Measurements from ENCODE around the gene HIF1A. TPM values are rescaled to one million over a fixed set of nuclear protein-coding genes. Genes with fewer than 3 reads are reported as not detected.

The HIF1A gene
- polyA plus RNA-seq, 3 donors from 2014 or later = 28.7 to 62.2 (median 34.3) TPM

DNA sequence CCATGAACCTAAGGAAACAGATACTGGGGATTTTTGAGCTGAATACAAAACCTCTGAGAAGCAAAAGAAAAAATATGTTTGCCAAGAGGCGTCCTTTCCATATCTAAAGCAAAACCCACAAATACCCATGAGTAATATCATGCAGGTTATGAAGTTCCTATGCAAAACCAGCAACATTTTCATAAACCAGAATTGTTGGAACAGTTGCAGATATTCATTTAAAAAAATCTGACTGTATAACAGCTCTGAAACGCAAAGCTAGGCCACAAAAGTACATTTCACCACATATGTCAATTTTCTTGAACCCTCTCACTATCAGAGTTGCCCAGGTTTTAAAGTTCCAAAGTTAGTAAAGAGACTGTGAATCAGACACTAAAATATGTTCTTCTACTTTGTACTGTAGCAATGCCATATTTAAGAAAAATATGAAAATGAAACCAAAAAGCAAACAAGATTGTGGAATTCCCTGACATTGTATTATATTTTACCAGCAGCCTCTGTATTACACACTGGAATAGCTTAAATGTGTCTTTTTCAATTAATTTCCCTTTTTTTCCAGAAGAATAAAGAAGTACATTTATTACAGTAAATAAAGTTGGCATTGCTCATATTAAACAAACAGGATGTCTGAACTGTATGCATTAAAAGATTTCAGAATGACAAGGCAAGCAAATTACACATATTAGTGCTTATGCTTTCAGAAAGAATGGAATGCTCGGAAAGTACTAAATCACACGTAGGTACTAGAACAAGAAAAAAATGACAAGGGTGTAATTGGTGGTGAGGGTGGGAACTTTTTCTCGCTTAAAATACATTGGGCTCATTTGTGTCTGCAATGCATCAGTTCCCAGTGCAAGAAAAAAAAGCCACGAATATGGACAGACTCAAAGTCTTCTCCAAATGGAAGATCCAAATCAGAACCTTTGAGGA lies 33.6 kb upstream of the HIF1A start:
- no peak for DNase-seq
- peak overlapping the region; percentile 74 to 86 (median 81) for H3K4me3 Mint-ChIP-seq

DNA sequence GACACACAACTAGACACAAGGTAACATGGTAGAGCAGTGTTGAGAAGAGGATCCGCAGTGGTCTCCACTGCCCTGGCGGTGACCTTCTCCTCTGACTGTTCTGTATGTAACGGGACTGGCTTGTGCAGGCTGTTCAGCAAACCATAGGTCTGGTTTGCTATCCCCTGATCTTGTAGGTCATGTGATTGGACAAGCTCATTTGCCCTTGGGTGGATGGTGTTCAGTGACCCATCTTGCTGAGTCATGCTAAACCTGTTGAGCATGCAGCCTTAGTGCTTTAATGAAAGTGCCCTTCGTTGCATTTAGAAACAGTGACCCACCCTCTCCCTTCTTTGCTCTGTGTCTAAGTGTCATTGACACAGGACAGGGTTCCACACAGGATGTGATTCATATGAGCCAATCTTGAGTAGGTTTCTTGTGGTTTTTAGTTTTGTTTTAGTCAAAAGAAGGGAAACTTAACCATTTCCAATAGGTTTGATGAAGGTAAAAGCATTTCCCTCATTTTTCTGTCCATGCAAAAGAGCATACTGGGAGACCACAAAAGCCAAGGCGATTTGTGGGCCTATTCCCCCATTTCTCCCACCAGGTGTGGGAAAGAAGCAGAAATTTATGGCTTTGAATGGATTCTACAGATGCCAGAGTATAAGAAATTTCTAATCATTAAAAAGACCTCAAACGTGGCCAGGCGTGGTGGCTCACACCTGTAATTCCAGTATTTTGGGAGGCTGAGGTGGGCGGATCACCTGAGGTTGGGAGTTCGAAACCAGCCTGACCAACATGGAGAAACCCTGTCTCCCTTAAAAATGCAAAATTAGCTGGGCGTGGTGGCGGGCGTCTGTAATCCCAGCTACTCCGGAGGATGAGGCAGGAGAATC lies 32.6 kb upstream of the HIF1A start:
- Mint-ChIP-seq H3K9me3 (no peaks in the 10 kb centered on the region), H3K27me3 (ENCODE audit: low read depth in 3 of 3) (peaks cover 2 to 12% (median 8%) of the 10 kb centered on the region in 3 donors), H3K36me3 (no peaks in the 10 kb centered on the region), H3K4me3 (peak overlapping the region; percentile 74 to 86 (median 81)), H3K27ac (peak overlapping the region; percentile 87 to 95 (median 90)), H3K4me1 (peaks cover 58 to 60% of the 10 kb centered on the region in 2 donors)
- DNase-seq = peak; percentile 76 to 82 (median 77)

More for the DNA sequence above, 33.6 kb upstream of the HIF1A start:
- Mint-ChIP-seq H3K4me1 (peaks cover 52 to 55% of the 10 kb centered on the region in 2 donors), H3K36me3 (no peaks in the 10 kb centered on the region), H3K27ac (peak overlapping the region; percentile 87 to 95 (median 90)), H3K27me3 (ENCODE audit: low read depth in 3 of 3) (peaks cover 2 to 12% (median 8%) of the 10 kb centered on the region in 3 donors), H3K9me3 (no peaks in the 10 kb centered on the region)

DNA sequence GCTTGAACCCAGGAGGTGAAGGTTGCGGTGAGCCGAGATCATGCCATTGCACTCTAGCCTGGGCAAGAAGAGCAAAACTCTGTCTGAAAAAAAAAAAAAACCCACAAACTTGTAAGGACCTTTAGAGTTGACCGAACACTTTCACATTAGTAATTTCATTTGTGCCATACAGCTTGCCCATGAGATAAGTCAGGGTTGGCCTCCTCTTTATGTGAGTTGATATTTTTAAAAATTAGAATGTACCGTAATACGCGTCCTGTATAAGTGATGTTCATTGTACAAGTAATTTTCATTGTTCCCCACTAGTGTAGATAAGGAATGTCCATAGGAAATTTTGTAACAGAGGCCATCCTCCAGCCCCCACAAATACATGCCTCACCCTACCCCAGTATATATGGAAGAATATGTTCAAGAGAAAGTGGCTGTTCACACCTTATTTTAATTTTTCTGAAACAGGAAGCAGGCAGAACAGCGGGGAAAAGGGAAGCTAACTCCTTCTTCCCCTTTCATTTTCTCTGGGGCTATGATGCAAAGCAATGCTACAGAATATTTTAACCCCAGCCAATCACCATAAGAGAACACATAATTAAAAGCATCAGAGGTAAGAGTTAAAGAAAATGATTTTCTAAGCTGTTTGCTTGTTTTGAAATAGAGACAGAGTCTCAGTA lies 31.9 kb upstream of the HIF1A start:
- no peaks in the 10 kb centered on the region for H3K36me3 Mint-ChIP-seq

DNA sequence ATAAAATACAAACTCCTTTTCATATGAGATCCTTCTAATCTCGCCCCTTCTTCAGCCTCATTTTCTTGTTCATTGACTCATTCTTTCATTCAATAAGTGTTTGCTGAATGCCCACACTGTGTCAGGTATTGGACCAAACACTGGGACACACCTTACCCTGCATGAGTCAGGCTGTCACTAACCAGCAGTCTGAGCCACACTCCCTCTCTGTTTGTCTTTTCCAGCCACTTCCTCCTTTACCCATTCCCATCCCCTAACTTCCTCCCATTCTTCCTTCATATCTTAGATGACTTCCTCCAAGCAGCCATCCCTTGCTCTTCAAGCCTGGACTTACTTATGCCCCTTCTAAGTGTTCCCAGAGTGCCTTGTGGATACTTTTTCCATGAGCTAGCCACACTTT lies 27.0 kb upstream of the HIF1A start:
- Mint-ChIP-seq H3K27me3 (ENCODE audit: low read depth in 3 of 3) (peaks cover 0 to 4% (median 3%) of the 10 kb centered on the region in 3 donors), H3K4me3 (no peak overlapping the region), H3K4me1 (peaks cover 22 to 23% of the 10 kb centered on the region in 2 donors), H3K36me3 (no peaks in the 10 kb centered on the region), H3K27ac (no peak overlapping the region), H3K9me3 (no peaks in the 10 kb centered on the region)
- DNase-seq = no peak

More for the DNA sequence above, 31.9 kb upstream of the HIF1A start:
- peak in 2 of 3 donors; percentile 14 to 19 for DNase-seq
- H3K27ac Mint-ChIP-seq = peak overlapping the region; percentile 87 to 95 (median 90)
- H3K4me3 Mint-ChIP-seq = peak overlapping the region; percentile 74 to 86 (median 81)
- H3K27me3 Mint-ChIP-seq (ENCODE audit: low read depth in 3 of 3) = peaks cover 2 to 12% (median 8%) of the 10 kb centered on the region in 3 donors
- H3K4me1 Mint-ChIP-seq = peaks cover 58 to 60% of the 10 kb centered on the region in 2 donors
- no peaks in the 10 kb centered on the region for H3K9me3 Mint-ChIP-seq

GRCh38 chr14:61670576-61670975 lies 24.7 kb upstream of the HIF1A start:
- Mint-ChIP-seq H3K27ac (no peak overlapping the region), H3K9me3 (no peaks in the 10 kb centered on the region), H3K36me3 (no peaks in the 10 kb centered on the region), H3K4me1 (peaks cover 5 to 9% of the 10 kb centered on the region in 2 donors), H3K27me3 (ENCODE audit: low read depth in 3 of 3) (peaks cover 0 to 3% (median 0%) of the 10 kb centered on the region in 3 donors), H3K4me3 (no peak overlapping the region)
- no peak for DNase-seq

GRCh38 chr14:61671082-61671481 lies 24.2 kb upstream of the HIF1A start:
- Mint-ChIP-seq H3K9me3 (no peaks in the 10 kb centered on the region), H3K27me3 (ENCODE audit: low read depth in 3 of 3) (peaks cover 0 to 3% (median 2%) of the 10 kb centered on the region in 3 donors), H3K4me1 (peaks cover 5 to 9% of the 10 kb centered on the region in 2 donors), H3K36me3 (no peaks in the 10 kb centered on the region), H3K27ac (no peak overlapping the region), H3K4me3 (no peak overlapping the region)
- peak; percentile 55 to 66 (median 63) for DNase-seq

DNA sequence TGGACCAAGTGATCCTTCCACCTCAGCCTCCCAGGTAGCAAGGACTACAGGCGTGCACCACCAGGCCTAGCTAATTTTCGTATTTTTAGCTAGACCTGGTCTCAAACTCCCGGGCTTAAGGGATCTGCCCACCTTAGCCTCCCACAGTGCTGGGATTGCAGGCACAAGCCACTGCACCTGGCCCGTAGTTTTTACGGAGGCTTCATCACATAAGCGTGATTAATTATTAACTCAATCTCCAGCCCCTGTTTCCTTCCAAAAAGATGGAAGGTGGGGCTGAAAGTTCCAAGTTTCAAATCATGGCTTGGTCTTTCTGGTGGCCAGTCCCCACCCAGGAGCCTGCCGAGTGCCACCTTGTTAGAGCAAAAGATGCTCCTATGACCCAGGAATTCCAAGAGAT lies 22.5 kb upstream of the HIF1A start:
- H3K9me3 Mint-ChIP-seq = no peaks in the 10 kb centered on the region
- H3K27ac Mint-ChIP-seq = peak overlapping the region in 2 of 6 donors; percentile 18 to 90
- no peaks in the 10 kb centered on the region for H3K36me3 Mint-ChIP-seq
- H3K27me3 Mint-ChIP-seq (ENCODE audit: low read depth in 3 of 3) = peaks cover 0 to 3% (median 3%) of the 10 kb centered on the region in 3 donors
- peaks cover 0 to 2% of the 10 kb centered on the region in 2 donors for H3K4me1 Mint-ChIP-seq
- DNase-seq = no peak
- H3K4me3 Mint-ChIP-seq = no peak overlapping the region

DNA sequence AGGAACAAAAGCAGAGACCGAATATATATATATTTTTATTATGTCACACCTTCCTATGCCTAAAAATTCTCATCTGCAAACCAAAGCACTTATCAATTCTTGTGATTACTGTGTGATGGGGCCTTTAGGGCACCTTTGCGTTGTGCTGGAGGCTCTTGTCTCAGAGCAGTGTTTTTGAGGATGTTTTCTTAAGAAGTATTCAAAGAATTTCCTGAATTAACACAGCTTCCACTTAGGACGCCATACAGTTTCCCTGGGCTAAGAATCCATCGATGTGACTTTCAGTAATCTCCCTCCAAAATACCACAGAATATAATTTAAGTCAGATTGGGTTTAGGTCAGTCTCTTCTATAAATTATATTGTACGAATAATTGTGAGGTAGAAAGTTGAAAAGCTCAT lies 22.0 kb upstream of the HIF1A start:
- H3K4me3 Mint-ChIP-seq = no peak overlapping the region
- peaks cover 0 to 2% of the 10 kb centered on the region in 2 donors for H3K4me1 Mint-ChIP-seq
- H3K36me3 Mint-ChIP-seq = no peaks in the 10 kb centered on the region
- no peak for DNase-seq
- H3K27me3 Mint-ChIP-seq (ENCODE audit: low read depth in 3 of 3) = peaks cover 0 to 3% (median 3%) of the 10 kb centered on the region in 3 donors
- no peaks in the 10 kb centered on the region for H3K9me3 Mint-ChIP-seq
- peak overlapping the region in 3 of 6 donors; percentile 4 to 69 (median 53) for H3K27ac Mint-ChIP-seq

DNA sequence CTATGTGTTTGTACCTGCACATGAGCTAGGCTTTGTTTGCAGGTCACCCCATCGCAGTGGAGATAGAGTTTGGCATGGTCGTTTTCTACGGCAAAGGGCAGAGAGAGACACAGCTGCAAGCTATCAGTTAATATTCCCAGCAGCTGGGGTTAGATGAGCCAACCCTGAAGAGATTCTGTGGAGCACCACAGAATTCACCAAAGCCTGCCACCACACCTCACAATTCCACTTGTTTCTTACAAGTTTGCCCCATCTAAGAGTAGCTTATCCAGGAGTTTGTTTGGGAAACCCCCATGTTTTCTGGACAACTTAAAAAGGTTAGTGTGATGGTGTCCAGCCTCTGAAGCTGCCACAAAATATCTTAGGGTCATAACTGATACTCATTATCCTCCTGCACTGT lies 20.0 kb upstream of the HIF1A start:
- DNase-seq = no peak
- Mint-ChIP-seq H3K4me3 (no peak overlapping the region), H3K27me3 (ENCODE audit: low read depth in 3 of 3) (peaks cover 0 to 3% (median 3%) of the 10 kb centered on the region in 3 donors), H3K27ac (no peak overlapping the region), H3K36me3 (no peaks in the 10 kb centered on the region), H3K4me1 (peaks cover 0 to 2% of the 10 kb centered on the region in 2 donors), H3K9me3 (no peaks in the 10 kb centered on the region)

DNA sequence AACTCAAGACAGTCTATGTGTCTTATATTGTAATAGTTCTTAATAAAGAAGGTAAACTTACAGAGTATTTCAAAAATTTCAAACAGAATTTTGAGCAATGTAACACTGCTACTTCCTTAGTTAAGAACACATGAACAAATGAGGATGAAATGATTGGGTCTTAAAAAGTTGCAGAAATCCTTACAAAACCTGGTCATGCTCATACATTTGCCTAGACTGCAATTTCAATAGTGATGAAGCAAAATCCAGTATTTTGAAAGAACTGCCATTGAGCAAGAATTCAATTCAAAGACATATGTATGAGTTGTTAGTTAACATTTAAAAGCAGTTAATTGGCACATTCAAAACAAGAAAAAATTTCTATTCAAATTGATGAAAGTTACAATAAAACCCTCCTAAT lies 17.8 kb upstream of the HIF1A start:
- Mint-ChIP-seq H3K27ac (no peak overlapping the region), H3K27me3 (ENCODE audit: low read depth in 3 of 3) (peaks cover 0 to 10% (median 5%) of the 10 kb centered on the region in 3 donors), H3K9me3 (no peaks in the 10 kb centered on the region), H3K4me3 (no peak overlapping the region), H3K36me3 (no peaks in the 10 kb centered on the region), H3K4me1 (peaks cover 0 to under 1% of the 10 kb centered on the region in 2 donors)
- DNase-seq = no peak

DNA sequence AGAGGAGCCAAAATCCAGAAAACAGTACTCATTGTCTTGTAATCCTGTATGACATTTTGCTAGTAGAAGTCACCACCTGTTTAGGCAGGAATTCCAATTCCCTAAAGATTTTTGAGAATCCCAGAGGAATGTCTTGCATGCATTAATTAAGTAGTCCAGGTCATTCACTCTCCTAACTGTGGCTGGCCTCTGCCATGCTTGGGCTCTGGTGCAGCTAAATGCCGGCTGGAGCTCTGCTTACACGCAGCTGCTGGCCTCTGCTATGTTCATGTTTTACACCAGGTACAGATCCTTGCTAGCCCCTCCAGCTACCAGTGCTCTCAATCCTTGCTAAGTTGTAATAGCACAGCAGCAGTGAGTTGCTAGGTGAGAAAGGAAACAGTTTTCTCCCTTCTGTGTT lies 16.3 kb upstream of the HIF1A start:
- DNase-seq = no peak
- Mint-ChIP-seq H3K36me3 (no peaks in the 10 kb centered on the region), H3K4me1 (no peaks in the 10 kb centered on the region), H3K27ac (no peak overlapping the region), H3K4me3 (no peak overlapping the region), H3K27me3 (ENCODE audit: low read depth in 3 of 3) (peaks cover 5 to 10% (median 6%) of the 10 kb centered on the region in 3 donors), H3K9me3 (no peaks in the 10 kb centered on the region)

- Mint-ChIP-seq H3K36me3 (no peaks in the 10 kb centered on the region), H3K4me1 (no peaks in the 10 kb centered on the region)
Observed at GRCh38 chr14:61681413-61681812, 13.9 kb upstream of the HIF1A start.

DNA sequence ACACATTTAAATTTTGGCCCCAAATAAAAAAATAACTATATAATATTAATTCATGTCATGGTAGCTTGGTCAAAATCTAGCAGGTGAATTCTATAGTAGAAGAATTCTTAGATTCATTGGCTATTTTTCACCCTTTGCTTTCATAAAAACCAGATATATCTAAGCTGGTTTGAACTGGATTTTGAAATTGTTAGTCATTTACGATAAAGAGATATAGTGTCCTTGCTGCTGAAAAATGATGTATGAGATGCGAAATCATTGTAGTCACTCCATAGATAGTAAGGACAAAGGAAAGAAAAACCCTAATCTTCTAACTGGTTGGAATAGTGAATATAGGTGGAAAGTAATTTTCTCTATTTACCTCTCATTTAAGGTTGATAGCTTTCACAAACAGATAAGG lies 12.2 kb upstream of the HIF1A start:
- Mint-ChIP-seq H3K4me3 (no peak overlapping the region), H3K27ac (no peak overlapping the region), H3K9me3 (no peaks in the 10 kb centered on the region), H3K4me1 (no peaks in the 10 kb centered on the region), H3K36me3 (no peaks in the 10 kb centered on the region), H3K27me3 (ENCODE audit: low read depth in 3 of 3) (peaks cover 6 to 9% (median 9%) of the 10 kb centered on the region in 3 donors)
- no peak for DNase-seq

More at GRCh38 chr14:61681413-61681812, 13.9 kb upstream of the HIF1A start:
- Mint-ChIP-seq H3K9me3 (no peaks in the 10 kb centered on the region), H3K27me3 (ENCODE audit: low read depth in 3 of 3) (peaks cover 6 to 9% (median 7%) of the 10 kb centered on the region in 3 donors), H3K27ac (no peak overlapping the region), H3K4me3 (no peak overlapping the region)
- no peak for DNase-seq
